ENCODE measurements around the gene ERCC8. TPM values are rescaled to one million over a fixed set of nuclear protein-coding genes. Genes with fewer than 3 reads are reported as not detected.

ERCC8 gene, protein sequence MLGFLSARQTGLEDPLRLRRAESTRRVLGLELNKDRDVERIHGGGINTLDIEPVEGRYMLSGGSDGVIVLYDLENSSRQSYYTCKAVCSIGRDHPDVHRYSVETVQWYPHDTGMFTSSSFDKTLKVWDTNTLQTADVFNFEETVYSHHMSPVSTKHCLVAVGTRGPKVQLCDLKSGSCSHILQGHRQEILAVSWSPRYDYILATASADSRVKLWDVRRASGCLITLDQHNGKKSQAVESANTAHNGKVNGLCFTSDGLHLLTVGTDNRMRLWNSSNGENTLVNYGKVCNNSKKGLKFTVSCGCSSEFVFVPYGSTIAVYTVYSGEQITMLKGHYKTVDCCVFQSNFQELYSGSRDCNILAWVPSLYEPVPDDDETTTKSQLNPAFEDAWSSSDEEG
- 7.6 TPM for polyA plus RNA-seq (2013, experiment 1 of 2)
- 7.9 TPM for polyA plus RNA-seq (2013, experiment 2 of 2)

- peak within 1 kb of the TSS; percentile 23 for H3K27ac ChIP-seq (ENCODE audit: low read length, poor library complexity, severe bottlenecking)
- H3K4me2 ChIP-seq (ENCODE audit: low read length, poor library complexity, severe bottlenecking): peak within 1 kb of the TSS; percentile 94
- peak within 1 kb of the TSS; percentile 74 to 96 for H3K4me3 ChIP-seq (ENCODE audit: insufficient read depth in 1 of 2, low read depth in 1 of 2, low read length in 2 of 2)
- no peaks in the 10 kb centered on the region for H3K9me3 ChIP-seq (ENCODE audit: control insufficient read depth, low read length)
- H3K9ac ChIP-seq (ENCODE audit: low read length): peak within 1 kb of the TSS; percentile 95
- H3K36me3 ChIP-seq (ENCODE audit: control insufficient read depth in 1 of 2, insufficient read depth in 2 of 2, low read depth in 1 of 2, low read length in 2 of 2): peaks cover 0 to 3% of the 10 kb centered on the region in 2 experiments
- no peaks in the 10 kb centered on the region for H3K27me3 ChIP-seq (ENCODE audit: control insufficient read depth in 1 of 2, insufficient read depth in 1 of 2, low read length in 2 of 2)
- peak; percentile 96 for DNase-seq
- H3K14ac ChIP-seq (ENCODE audit: low read length in 2 of 2): peak within 1 kb of the TSS in 1 of 2 experiments; percentile 45
- no peaks in the 10 kb centered on the region for H3K4me1 ChIP-seq (ENCODE audit: control insufficient read depth, insufficient read depth, low read depth, low read length)
- peak within 1 kb of the TSS; percentile 84 for H4K8ac ChIP-seq (ENCODE audit: low read length)
- no peak within 1 kb of the TSS for H2BK15ac ChIP-seq (ENCODE audit: low read depth, poor library complexity, severe bottlenecking)
- H2BK12ac ChIP-seq (ENCODE audit: low read length in 2 of 2): no peak within 1 kb of the TSS
- no peak within 1 kb of the TSS for H2BK5ac ChIP-seq (ENCODE audit: low read depth, low read length, poor library complexity, severe bottlenecking)
- peak within 1 kb of the TSS; percentile 62 to 70 for H3K18ac ChIP-seq (ENCODE audit: low read depth in 1 of 2, low read length in 2 of 2)
- H2AFZ ChIP-seq (ENCODE audit: low read depth, low read length): peak within 1 kb of the TSS; percentile 90
- under 1% methylated on average over 56 of the region's 64 CpGs for WGBS
- H4K91ac ChIP-seq (ENCODE audit: low read length): peak within 1 kb of the TSS; percentile 61
- peak within 1 kb of the TSS in 1 of 2 experiments; percentile 64 for H3K4ac ChIP-seq (ENCODE audit: low read depth in 1 of 2, low read length in 2 of 2)
- H3K23ac ChIP-seq (ENCODE audit: low read length in 2 of 2): peak within 1 kb of the TSS in 1 of 2 experiments; percentile 78
- H3K79me1 ChIP-seq (replicated peaks; ENCODE audit: low read length, poor library complexity, severe bottlenecking): peaks cover 20% of the 10 kb centered on the region
- H2AK5ac ChIP-seq (ENCODE audit: low read length, severe bottlenecking): no peak within 1 kb of the TSS
- no peak within 1 kb of the TSS for H2BK120ac ChIP-seq (ENCODE audit: low read depth, low read length)
Observed at GRCh38 chr5:60944904-60945812, at the start of gene ERCC8, which contains the start of gene NDUFAF2. Gene ERCC8 (minus strand): TSS chr5:60945070. CDS start chr5:60945008, 62 bp downstream. Gene NDUFAF2 (plus strand): TSS chr5:60945205. CDS start chr5:60945256, 51 bp downstream.

- Histone ChIP-seq H3K9ac (ENCODE audit: low read length) (no peak overlapping the region), H2BK5ac (ENCODE audit: low read depth, low read length, poor library complexity, severe bottlenecking) (no peak overlapping the region), H4K91ac (ENCODE audit: low read length) (no peak overlapping the region), H3K4me2 (ENCODE audit: low read length, poor library complexity, severe bottlenecking) (no peak overlapping the region), H4K8ac (ENCODE audit: low read length) (no peak overlapping the region), H3K18ac (ENCODE audit: low read depth in 1 of 2, low read length in 2 of 2) (no peak overlapping the region), H2BK15ac (ENCODE audit: low read depth, poor library complexity, severe bottlenecking) (no peak overlapping the region), H2AFZ (ENCODE audit: low read depth, low read length) (no peak overlapping the region), H3K4me1 (ENCODE audit: control insufficient read depth, insufficient read depth, low read depth, low read length) (peaks cover 1% of the 10 kb centered on the region), H3K23ac (ENCODE audit: low read length in 2 of 2) (no peak overlapping the region), H2AK5ac (ENCODE audit: low read length, severe bottlenecking) (no peak overlapping the region), H3K14ac (ENCODE audit: low read length in 2 of 2) (no peak overlapping the region), H3K27me3 (ENCODE audit: control insufficient read depth in 1 of 2, insufficient read depth in 1 of 2, low read length in 2 of 2) (no peaks in the 10 kb centered on the region), H3K4ac (ENCODE audit: low read depth in 1 of 2, low read length in 2 of 2) (no peak overlapping the region), H2BK12ac (ENCODE audit: low read length in 2 of 2) (no peak overlapping the region), H3K36me3 (ENCODE audit: control insufficient read depth in 1 of 2, insufficient read depth in 2 of 2, low read depth in 1 of 2, low read length in 2 of 2) (peaks cover 10% of the 10 kb centered on the region in 2 experiments), H3K9me3 (ENCODE audit: control insufficient read depth, low read length) (no peaks in the 10 kb centered on the region), H2BK120ac (ENCODE audit: low read depth, low read length) (no peak overlapping the region), H3K4me3 (ENCODE audit: insufficient read depth in 1 of 2, low read depth in 1 of 2, low read length in 2 of 2) (no peak overlapping the region), H3K79me1 (replicated peaks; ENCODE audit: low read length, poor library complexity, severe bottlenecking) (peaks cover 34% of the 10 kb centered on the region), H3K27ac (ENCODE audit: low read length, poor library complexity, severe bottlenecking) (no peak overlapping the region)
- no peak for DNase-seq
- WGBS: 93% methylated on average over 11 of the region's 11 CpGs
Observed at GRCh38 chr5:60993875-60994571, 49.2 kb upstream of the ERCC8 start.

GRCh38 chr5:60993425-60993824, 48.6 kb upstream of the ERCC8 start:
- DNase-seq: no peak
- Histone ChIP-seq H3K36me3 (ENCODE audit: control insufficient read depth in 1 of 2, insufficient read depth in 2 of 2, low read depth in 1 of 2, low read length in 2 of 2) (peaks cover 10% of the 10 kb centered on the region in 2 experiments), H3K18ac (ENCODE audit: low read depth in 1 of 2, low read length in 2 of 2) (no peak overlapping the region)

More at GRCh38 chr5:60993425-60993824, 48.6 kb upstream of the ERCC8 start:
- Histone ChIP-seq H3K4me2 (ENCODE audit: low read length, poor library complexity, severe bottlenecking) (no peak overlapping the region), H4K8ac (ENCODE audit: low read length) (no peak overlapping the region), H3K27ac (ENCODE audit: low read length, poor library complexity, severe bottlenecking) (no peak overlapping the region), H2BK120ac (ENCODE audit: low read depth, low read length) (no peak overlapping the region), H3K14ac (ENCODE audit: low read length in 2 of 2) (no peak overlapping the region), H2BK12ac (ENCODE audit: low read length in 2 of 2) (no peak overlapping the region), H3K27me3 (ENCODE audit: control insufficient read depth in 1 of 2, insufficient read depth in 1 of 2, low read length in 2 of 2) (no peaks in the 10 kb centered on the region), H3K9me3 (ENCODE audit: control insufficient read depth, low read length) (no peaks in the 10 kb centered on the region), H2AFZ (ENCODE audit: low read depth, low read length) (no peak overlapping the region), H3K23ac (ENCODE audit: low read length in 2 of 2) (no peak overlapping the region), H3K9ac (ENCODE audit: low read length) (no peak overlapping the region), H3K4ac (ENCODE audit: low read depth in 1 of 2, low read length in 2 of 2) (no peak overlapping the region), H3K4me1 (ENCODE audit: control insufficient read depth, insufficient read depth, low read depth, low read length) (peaks cover 1% of the 10 kb centered on the region), H3K4me3 (ENCODE audit: insufficient read depth in 1 of 2, low read depth in 1 of 2, low read length in 2 of 2) (no peak overlapping the region), H4K91ac (ENCODE audit: low read length) (no peak overlapping the region), H2AK5ac (ENCODE audit: low read length, severe bottlenecking) (no peak overlapping the region), H3K79me1 (replicated peaks; ENCODE audit: low read length, poor library complexity, severe bottlenecking) (peaks cover 34% of the 10 kb centered on the region), H2BK15ac (ENCODE audit: low read depth, poor library complexity, severe bottlenecking) (no peak overlapping the region), H2BK5ac (ENCODE audit: low read depth, low read length, poor library complexity, severe bottlenecking) (no peak overlapping the region)
- 98% methylated on average over 2 of the region's 2 CpGs for WGBS
